Measurements from ENCODE around the gene DNAJC30. TPM values are rescaled to one million over a fixed set of nuclear protein-coding genes. Genes with fewer than 3 reads are reported as not detected.
A peak's percentile ranks its signal among the peaks of the same experiment; 100 is the strongest.

The DNAJC30 gene
- total RNA-seq, 1 experiment from 2014 or later: 2.9 TPM

DNA sequence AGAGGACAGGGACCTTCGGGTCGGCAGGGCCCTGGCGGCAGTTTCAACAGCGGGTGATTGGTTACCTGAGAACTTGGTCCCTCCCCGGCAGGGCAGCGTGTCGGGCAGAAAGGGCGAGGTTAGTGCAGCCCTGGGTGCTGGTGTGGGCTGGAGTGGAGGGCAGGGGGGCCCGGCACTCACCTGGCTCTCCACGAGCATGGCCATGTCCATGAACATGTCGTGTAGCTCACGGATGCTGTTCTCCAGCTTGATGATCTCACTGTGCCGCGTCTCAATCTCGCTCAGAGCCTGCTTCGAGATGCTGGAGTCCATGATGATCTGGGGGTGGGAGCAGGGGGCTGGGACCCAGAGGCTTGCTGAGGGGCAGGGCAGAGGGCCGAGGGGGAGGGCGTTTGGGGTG, 19.4 kb upstream of the DNAJC30 start:
- peaks cover 49% of the 10 kb centered on the region for H3K36me3 ChIP-seq (ENCODE audit: low read depth, low read length)
- CTCF ChIA-PET: interaction anchor here (0.6 kb wide), 1 partner anchor 23 kb away, joined by 3 read pairs; no protein-coding TSS in a partner anchor
- no peaks in the 10 kb centered on the region for H3K9me2 ChIP-seq (replicated peaks; ENCODE audit: low read length)
- H3K9ac ChIP-seq (ENCODE audit: low read length): no peak overlapping the region
- POLR2A ChIA-PET (ENCODE audit: unreplicated experiment): interaction anchor here (0.5 to 0.6 kb wide), 2 partner anchors 8 to 296 kb away, joined by 4 to 6 read pairs; no protein-coding TSS in a partner anchor
- no peak for TF ChIP-seq EZH2 (IDR thresholded peaks at IDR 0.05; ENCODE audit: low read length, unreplicated experiment)
- no peak for TF ChIP-seq EZH2phosphoT487 (IDR thresholded peaks at IDR 0.05; ENCODE audit: borderline replicate concordance, low read length)
- no peak for TF ChIP-seq CTCF (conservative IDR thresholded peaks at IDR 0.05; ENCODE audit: low read depth, low read length)
- H3K9me3 ChIP-seq (ENCODE audit: low read length): no peaks in the 10 kb centered on the region
- peak overlapping the region; percentile 16; the same call in 1 of the 2 replicates for H3K27ac ChIP-seq (ENCODE audit: low read length)
- no peak overlapping the region for H2AFZ ChIP-seq (ENCODE audit: low read length)
- peaks cover 14% of the 10 kb centered on the region; the same call in 1 of the 2 replicates for H3K79me2 ChIP-seq (ENCODE audit: low read length)
- intact Hi-C loops (cut with micrococcal nuclease): no loop called here
- H4K20me1 ChIP-seq (ENCODE audit: low read length): peaks cover 20% of the 10 kb centered on the region
- H3K27me3 ChIP-seq (ENCODE audit: low read length): no peaks in the 10 kb centered on the region
- ATAC-seq (no peak), DNase-seq (no peak)
- peaks cover 22% of the 10 kb centered on the region for H3F3A ChIP-seq (ENCODE audit: low read length, unreplicated experiment)
- BruUV-seq (replicated peaks): no TSS peak
- H3K4me3 ChIP-seq (ENCODE audit: low read length): no peak overlapping the region
- H3K4me2 ChIP-seq (ENCODE audit: low read length): no peak overlapping the region
- H3K4me1 ChIP-seq (ENCODE audit: insufficient read depth, low read length): peaks cover 35% of the 10 kb centered on the region

DNA sequence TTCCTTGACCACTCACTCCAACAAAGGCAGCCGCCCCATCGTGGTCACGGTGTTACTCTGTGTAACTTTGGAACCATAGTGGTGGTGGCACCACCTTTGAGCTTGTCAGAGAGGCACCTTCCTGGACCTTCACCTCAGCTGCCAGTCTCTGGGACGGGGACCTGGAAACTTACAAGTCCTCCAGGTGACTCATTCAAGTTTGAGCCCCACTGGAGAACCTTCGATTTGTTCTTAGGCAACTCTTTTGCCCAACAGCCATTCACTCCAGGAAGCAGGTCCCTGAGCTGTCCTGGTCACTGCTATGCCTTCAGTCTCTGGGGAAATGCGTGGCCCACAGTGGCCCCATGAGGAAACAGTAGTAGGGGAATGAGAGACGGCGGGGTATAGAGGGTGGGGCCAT, 19.0 kb upstream of the DNAJC30 start:
- DNase-seq (no peak), ATAC-seq (no peak)
- H3F3A ChIP-seq (ENCODE audit: low read length, unreplicated experiment): peaks cover 23% of the 10 kb centered on the region
- CTCF ChIA-PET: interaction anchor here (0.6 kb wide), 1 partner anchor 23 kb away, joined by 3 read pairs; no protein-coding TSS in a partner anchor
- no peaks in the 10 kb centered on the region for H3K9me3 ChIP-seq (ENCODE audit: low read length)
- no peak overlapping the region for H3K4me3 ChIP-seq (ENCODE audit: low read length)
- no peak for TF ChIP-seq EZH2 (IDR thresholded peaks at IDR 0.05; ENCODE audit: low read length, unreplicated experiment)
- no peak for TF ChIP-seq EZH2phosphoT487 (IDR thresholded peaks at IDR 0.05; ENCODE audit: borderline replicate concordance, low read length)
- no peak for TF ChIP-seq CTCF (conservative IDR thresholded peaks at IDR 0.05; ENCODE audit: low read depth, low read length)
- H3K9ac ChIP-seq (ENCODE audit: low read length): no peak overlapping the region
- no peaks in the 10 kb centered on the region for H3K9me2 ChIP-seq (replicated peaks; ENCODE audit: low read length)
- no peak overlapping the region for H3K4me2 ChIP-seq (ENCODE audit: low read length)
- POLR2A ChIA-PET (ENCODE audit: unreplicated experiment): no interaction called here
- H3K79me2 ChIP-seq (ENCODE audit: low read length): peaks cover 14% of the 10 kb centered on the region; the same call in 1 of the 2 replicates
- BruUV-seq (replicated peaks): no TSS peak
- H3K27ac ChIP-seq (ENCODE audit: low read length): peak overlapping the region; percentile 16; the same call in 1 of the 2 replicates
- no peaks in the 10 kb centered on the region for H3K27me3 ChIP-seq (ENCODE audit: low read length)
- H3K36me3 ChIP-seq (ENCODE audit: low read depth, low read length): peaks cover 52% of the 10 kb centered on the region
- intact Hi-C loops (cut with micrococcal nuclease): no loop called here
- H3K4me1 ChIP-seq (ENCODE audit: insufficient read depth, low read length): peaks cover 31% of the 10 kb centered on the region
- H2AFZ ChIP-seq (ENCODE audit: low read length): no peak overlapping the region
- peaks cover 20% of the 10 kb centered on the region for H4K20me1 ChIP-seq (ENCODE audit: low read length)

GRCh38 chr7:73701357-73701995, 18.2 kb upstream of the DNAJC30 start:
- DNase-seq (peak; percentile 52), ATAC-seq (no peak)
- H3K4me1 ChIP-seq (ENCODE audit: insufficient read depth, low read length): peaks cover 24% of the 10 kb centered on the region
- no peak overlapping the region for H3K9ac ChIP-seq (ENCODE audit: low read length)
- intact Hi-C loops (cut with micrococcal nuclease): no loop called here
- ChIA-PET CTCF (interaction anchor here (1.0 kb wide), 1 partner anchor 20 kb away, joined by 5 read pairs; no protein-coding TSS in a partner anchor), POLR2A (ENCODE audit: unreplicated experiment) (no interaction called here)
- no peak overlapping the region for H2AFZ ChIP-seq (ENCODE audit: low read length)
- no peaks in the 10 kb centered on the region for H3K9me2 ChIP-seq (replicated peaks; ENCODE audit: low read length)
- H3K27me3 ChIP-seq (ENCODE audit: low read length): no peaks in the 10 kb centered on the region
- no peaks in the 10 kb centered on the region for H3K9me3 ChIP-seq (ENCODE audit: low read length)
- H3F3A ChIP-seq (ENCODE audit: low read length, unreplicated experiment): peaks cover 19% of the 10 kb centered on the region
- H3K36me3 ChIP-seq (ENCODE audit: low read depth, low read length): peaks cover 56% of the 10 kb centered on the region
- H3K27ac ChIP-seq (ENCODE audit: low read length): peak overlapping the region; percentile 16; the same call in 1 of the 2 replicates
- TF ChIP-seq EZH2 (IDR thresholded peaks at IDR 0.05; ENCODE audit: low read length, unreplicated experiment): no peak
- peak; percentile 55 for TF ChIP-seq CTCF (conservative IDR thresholded peaks at IDR 0.05; ENCODE audit: low read depth, low read length)
- H3K79me2 ChIP-seq (ENCODE audit: low read length): peaks cover 14% of the 10 kb centered on the region; the same call in 1 of the 2 replicates
- no peak overlapping the region for H3K4me3 ChIP-seq (ENCODE audit: low read length)
- peaks cover 25% of the 10 kb centered on the region for H4K20me1 ChIP-seq (ENCODE audit: low read length)
- no peak overlapping the region for H3K4me2 ChIP-seq (ENCODE audit: low read length)
- BruUV-seq (replicated peaks): no TSS peak

Measured in PC-3 (cell line).